ENCODE measurements around the gene RTN4RL2.
"Not testable (repeated sequence)": the region's sequence is repeated elsewhere in the genome, so short reads cannot be mapped to it uniquely, and the experiment has no call there.

Gene RTN4RL2

GRCh38 chr11:57439786-57440185 lies 20.5 kb upstream of the RTN4RL2 start:
- no peak overlapping the region for H3K4me3 ChIP-seq (ENCODE audit: low read depth, low read length)
- DNase-seq (ENCODE audit: low read depth): no peak
- no peak for TF ChIP-seq CTCF (IDR thresholded peaks at IDR 0.05; ENCODE audit: control insufficient read depth, extremely low read depth, insufficient read depth)

- no peak for DNase-seq (ENCODE audit: low read depth)
- no peak overlapping the region for H3K4me3 ChIP-seq (ENCODE audit: low read depth, low read length)
- no peak for TF ChIP-seq CTCF (IDR thresholded peaks at IDR 0.05; ENCODE audit: control insufficient read depth, extremely low read depth, insufficient read depth)
These were observed 19.4 kb upstream of the RTN4RL2 start for GRCh38 chr11:57440744-57441414.

- TF ChIP-seq CTCF (IDR thresholded peaks at IDR 0.05; ENCODE audit: control insufficient read depth, extremely low read depth, insufficient read depth): no peak
- H3K4me3 ChIP-seq (ENCODE audit: low read depth, low read length): no peak overlapping the region
- no peak for DNase-seq (ENCODE audit: low read depth)
These were observed 15.8 kb upstream of the RTN4RL2 start for GRCh38 chr11:57444362-57445121.

- not testable (repeated sequence) for DNase-seq (ENCODE audit: low read depth); H3K4me3 ChIP-seq (ENCODE audit: low read depth, low read length)
These were observed 15.3 kb upstream of the RTN4RL2 start for GRCh38 chr11:57445122-57445394.

GRCh38 chr11:57446055-57446454 lies 14.3 kb upstream of the RTN4RL2 start:
- no peak for DNase-seq (ENCODE audit: low read depth)
- no peak for TF ChIP-seq CTCF (IDR thresholded peaks at IDR 0.05; ENCODE audit: control insufficient read depth, extremely low read depth, insufficient read depth)
- H3K4me3 ChIP-seq (ENCODE audit: low read depth, low read length): no peak overlapping the region

GRCh38 chr11:57453543-57454177 lies 6.7 kb upstream of the RTN4RL2 start:
- no peak for DNase-seq (ENCODE audit: low read depth)
- H3K4me3 ChIP-seq (ENCODE audit: low read depth, low read length): no peak overlapping the region
- no peak for TF ChIP-seq CTCF (IDR thresholded peaks at IDR 0.05; ENCODE audit: control insufficient read depth, extremely low read depth, insufficient read depth)

GRCh38 chr11:57456960-57457642 lies 3.2 kb upstream of the RTN4RL2 start:
- TF ChIP-seq CTCF (IDR thresholded peaks at IDR 0.05; ENCODE audit: control insufficient read depth, extremely low read depth, insufficient read depth): peak; percentile 97
- no peak for DNase-seq (ENCODE audit: low read depth)
- no peak overlapping the region for H3K4me3 ChIP-seq (ENCODE audit: low read depth, low read length)

Measured in LNCaP clone FGC (cell line).